Glutamatergic neuron (in vitro differentiated cells): ENCODE results near the gene NTF4. TPM values are rescaled to one million over a fixed set of nuclear protein-coding genes. Genes with fewer than 3 reads are reported as not detected.

Source experiments
- DNase-seq: peaks from one replicate; pipeline ENCODE4 v3.0.0; 2022
- H3K27ac Mint-ChIP-seq: one replicate; pipeline ENCODE4 v1.8.0; 2020; ENCODE audit warnings: mild to moderate bottlenecking, mixed read lengths, inconsistent platforms; ENCODE audit not compliant: unreplicated experiment
- H3K27me3 Mint-ChIP-seq: one replicate; pipeline ENCODE4 v1.8.0; 2020; ENCODE audit warnings: mild to moderate bottlenecking, moderate library complexity, mixed read lengths, inconsistent platforms; ENCODE audit not compliant: unreplicated experiment
- H3K36me3 Mint-ChIP-seq: one replicate; pipeline ENCODE4 v1.8.0; 2020; ENCODE audit warnings: mild to moderate bottlenecking, mixed read lengths, inconsistent platforms; ENCODE audit not compliant: unreplicated experiment
- H3K4me1 Mint-ChIP-seq: one replicate; pipeline ENCODE4 v1.8.0; 2020; ENCODE audit warnings: mild to moderate bottlenecking, low read depth, mixed read lengths, inconsistent platforms; ENCODE audit not compliant: unreplicated experiment
- H3K4me3 Mint-ChIP-seq: one replicate; pipeline ENCODE4 v1.8.0; 2020; ENCODE audit warnings: mild to moderate bottlenecking, mixed read lengths, inconsistent platforms; ENCODE audit not compliant: unreplicated experiment
- H3K9me3 Mint-ChIP-seq: one replicate; pipeline ENCODE4 v1.8.0; 2020; ENCODE audit warnings: mild to moderate bottlenecking, moderate library complexity, mixed read lengths, inconsistent platforms; ENCODE audit not compliant: unreplicated experiment
- CTCF ChIP-seq: fragments of 200-600 bp; sonication (generic); IDR thresholded peaks from one replicate; pipeline ENCODE4 v1.5.0; 2021; ENCODE audit not compliant: partially characterized antibody, unreplicated experiment
- total RNA-seq: library from RNA; stranded (reverse); fragmentation: NEBNext Ultra II Directional; extraction: Animal tissue kit (Norgen Biotek cat#: 25700); gene quantifications from one replicate; pipeline ENCODE4 v1.2.1, GENCODE V29; 2021; ENCODE audit not compliant: unreplicated experiment

Gene NTF4
- total RNA-seq, 1 donor from 2014 or later: not detected

- Mint-ChIP-seq H3K4me1 (peaks cover 38% of the 10 kb centered on the region), H3K4me3 (no peak overlapping the region), H3K27ac (peak overlapping the region; percentile 45), H3K9me3 (peaks cover 22% of the 10 kb centered on the region), H3K27me3 (peaks cover 22% of the 10 kb centered on the region), H3K36me3 (peaks cover 6% of the 10 kb centered on the region)
- no peak for DNase-seq
- no peak for TF ChIP-seq CTCF
These were observed 45.1 kb upstream of the NTF4 start for GRCh38 chr19:49109569-49110233.

GRCh38 chr19:49109051-49109450, 44.4 kb upstream of the NTF4 start:
- H3K4me3 Mint-ChIP-seq: peak overlapping the region; percentile 52
- peaks cover 28% of the 10 kb centered on the region for H3K9me3 Mint-ChIP-seq
- no peak for DNase-seq
- peaks cover 43% of the 10 kb centered on the region for H3K4me1 Mint-ChIP-seq
- peaks cover 28% of the 10 kb centered on the region for H3K27me3 Mint-ChIP-seq
- peaks cover 6% of the 10 kb centered on the region for H3K36me3 Mint-ChIP-seq
- TF ChIP-seq CTCF: no peak
- H3K27ac Mint-ChIP-seq: peak overlapping the region; percentile 45

GRCh38 chr19:49107625-49108459, 43.2 kb upstream of the NTF4 start:
- peaks cover 42% of the 10 kb centered on the region for H3K4me1 Mint-ChIP-seq
- no peak for DNase-seq
- peaks cover 6% of the 10 kb centered on the region for H3K36me3 Mint-ChIP-seq
- peak overlapping the region; percentile 99 for H3K27ac Mint-ChIP-seq
- TF ChIP-seq CTCF: no peak
- peaks cover 23% of the 10 kb centered on the region for H3K27me3 Mint-ChIP-seq
- peak overlapping the region; percentile 89 for H3K4me3 Mint-ChIP-seq
- H3K9me3 Mint-ChIP-seq: peaks cover 20% of the 10 kb centered on the region

GRCh38 chr19:49106648-49107135, 42.1 kb upstream of the NTF4 start:
- peak overlapping the region; percentile 89 for H3K4me3 Mint-ChIP-seq
- H3K9me3 Mint-ChIP-seq: peaks cover 20% of the 10 kb centered on the region
- TF ChIP-seq CTCF: peak; percentile 87
- H3K27me3 Mint-ChIP-seq: peaks cover 25% of the 10 kb centered on the region
- H3K27ac Mint-ChIP-seq: peak overlapping the region; percentile 99
- peaks cover 6% of the 10 kb centered on the region for H3K36me3 Mint-ChIP-seq
- peak; percentile 84 for DNase-seq
- peaks cover 47% of the 10 kb centered on the region for H3K4me1 Mint-ChIP-seq
